Right lobe of liver (tissue), 6 donors: ENCODE results near the gene FAM9A. TPM values are rescaled to one million over a fixed set of nuclear protein-coding genes. Genes with fewer than 3 reads are reported as not detected.
"Not testable (repeated sequence)": the region's sequence is repeated elsewhere in the genome, so short reads cannot be mapped to it uniquely, and the experiment has no call there.

Experiments used
- ATAC-seq, 4 donors: fragments of 200-7000 bp; cut with Tn5 transposase; one replicate each; pipeline ENCODE4 v1.9.1; 2020; ENCODE audit warnings: mild to moderate bottlenecking in 4 of 4, moderate library complexity in 4 of 4
- DNase-seq, 3 donors: peaks; one replicate each; pipeline ENCODE4 v3.0.0-alpha.2; 2020
- H3K27ac ChIP-seq, 3 donors: fragments of 200-600 bp; one replicate each; pipeline ENCODE4 v1.8.0; 2022
- H3K27me3 ChIP-seq, 2 donors: fragments of 200-600 bp; one replicate each; pipeline ENCODE4 v1.8.0; 2022
- H3K36me3 ChIP-seq, 4 donors: fragments of 200-600 bp; sonication (generic) in 1 of 4; one replicate each; pipeline versions ENCODE4 v1.5.1 to v1.8.0; 2017 to 2022; ENCODE audit warnings: control low read depth in 1 of 4
- H3K4me1 ChIP-seq, 4 donors: fragments of 200-600 bp; sonication (generic) in 1 of 4; one replicate each; pipeline versions ENCODE4 v1.5.1 to v1.8.0; 2017 to 2022; ENCODE audit warnings: control low read depth in 1 of 4
- H3K4me3 ChIP-seq, 3 donors: fragments of 200-600 bp; one replicate each; pipeline ENCODE4 v1.8.0; 2022
- H3K9me3 ChIP-seq, 4 donors: fragments of 200-600 bp; sonication (generic) in 1 of 4; one replicate each; pipeline versions ENCODE4 v1.5.1 to v1.8.0; 2017 to 2022; ENCODE audit warnings: control low read depth in 1 of 4
- CTCF ChIP-seq, 4 donors: fragments of 200-600 bp in 3 of 4; fragments of 450-650 bp in 1 of 4; IDR thresholded peaks; one replicate each; pipeline versions ENCODE4 v1.5.1 to v1.8.0; 2016 to 2022; ENCODE audit warnings: antibody characterized with exemption in 4 of 4, mild to moderate bottlenecking in 2 of 4
- POLR2A ChIP-seq: fragments of 450-650 bp; IDR thresholded peaks from one replicate; pipeline ENCODE4 v1.6.1; 2017; ENCODE audit warnings: antibody characterized with exemption, mild to moderate bottlenecking
- WGBS: methylation state at CpG from one replicate; pipeline ENCODE4 v1.1.6; 2018; ENCODE audit warnings: low coverage, low lambda C conversion rate; ENCODE audit not compliant: insufficient coverage; ENCODE audit errors: missing lambda C conversion rate; 5-methylcytosine and 5-hydroxymethylcytosine counted together
- intact Hi-C, 2 donors: fragments of 100-400 bp; cut with DNase I; formaldehyde crosslinking; loops; one replicate each; pipeline versions ENCODE4 v1.11.2 to v1.14.1; 2022
- total RNA-seq, 6 experiments: library from RNA; depleted of rRNA in 2 of 6; stranded (reverse); fragments of >200 nt in 2 of 6; fragmentation: NEBNext Ultra II Directional in 3 of 6; extraction: Animal tissue kit (Norgen Biotek cat#: 25700) in 3 of 6; gene quantifications; one replicate each; pipeline versions ENCODE4 v1.1.0 to v1.2.4, GENCODE V29; 2016 to 2023
- donor health status: DM: no; HTN: yes; CAD: no.
- donor health status: DM: no; HTN: no; CAD: no.
- donor health status: DM: no; HTN: no; CAD: no.
- donor health status: DM: no; HTN: yes; CAD: no.
- donor health status: DM: no; HTN: yes; CAD: no.

FAM9A gene
- total RNA-seq, 6 experiments from 2014 or later, result 0.33 TPM; not detected in 5

- no peak for ATAC-seq
- Histone ChIP-seq H3K36me3 (no peaks in the 10 kb centered on the region), H3K27ac (no peak overlapping the region), H3K27me3 (no peaks in the 10 kb centered on the region), H3K4me1 (no peaks in the 10 kb centered on the region), H3K4me3 (no peak overlapping the region), H3K9me3 (no peaks in the 10 kb centered on the region)
- DNase-seq, result no peak
- WGBS, result 63% methylated on average over 2 of the region's 2 CpGs
- TF ChIP-seq CTCF (IDR thresholded peaks at IDR 0.05) (no peak), POLR2A (no peak)
- intact Hi-C loops, result no loop called here
Measured at GRCh38 chrX:8805046-8805445, 3.9 kb upstream of the FAM9A start.

- no peaks in the 10 kb centered on the region for H3K27me3 ChIP-seq
- intact Hi-C loops, result no loop called here
- H3K4me3 ChIP-seq, result no peak overlapping the region
- no peaks in the 10 kb centered on the region for H3K9me3 ChIP-seq
- H3K4me1 ChIP-seq, result no peaks in the 10 kb centered on the region
- ATAC-seq (no peak), DNase-seq (no peak)
- TF ChIP-seq CTCF (IDR thresholded peaks at IDR 0.05) (no peak), POLR2A (no peak)
- 17% methylated on average over 1 of the region's 3 CpGs for WGBS
- no peaks in the 10 kb centered on the region for H3K36me3 ChIP-seq
- no peak overlapping the region for H3K27ac ChIP-seq
Measured at GRCh38 chrX:8803326-8803725, 2.1 kb upstream of the FAM9A start.

- no CpG with 5 or more reads among the region's 15 CpGs for WGBS
- H3K9me3 ChIP-seq, intact Hi-C loops, H3K4me3 ChIP-seq, H3K36me3 ChIP-seq, DNase-seq, H3K4me1 ChIP-seq, H3K27me3 ChIP-seq, H3K27ac ChIP-seq: not testable (repeated sequence)
- ATAC-seq, result peak in 1 of 4 donors; percentile 36
Measured at GRCh38 chrX:8800351-8800750, 832 bp downstream of the FAM9A start.

GRCh38 chrX:8799281-8799680 is 1.9 kb downstream of the FAM9A start:
- intact Hi-C loops, H3K4me3 ChIP-seq, H3K9me3 ChIP-seq, H3K4me1 ChIP-seq, H3K36me3 ChIP-seq, DNase-seq, H3K27ac ChIP-seq, H3K27me3 ChIP-seq: not testable (repeated sequence)
- WGBS, result no CpG with 5 or more reads among the region's 13 CpGs
- ATAC-seq, result peak in 1 of 4 donors; percentile 34

GRCh38 chrX:8798702-8799101 is 2.5 kb downstream of the FAM9A start:
- H3K4me1 ChIP-seq, H3K27ac ChIP-seq, intact Hi-C loops, H3K27me3 ChIP-seq, DNase-seq, H3K36me3 ChIP-seq, ATAC-seq, H3K4me3 ChIP-seq, H3K9me3 ChIP-seq: not testable (repeated sequence)
- WGBS, result 75% methylated on average over 2 of the region's 16 CpGs

- DNase-seq, intact Hi-C loops, H3K27ac ChIP-seq, H3K4me1 ChIP-seq, H3K4me3 ChIP-seq, H3K27me3 ChIP-seq, H3K36me3 ChIP-seq, ATAC-seq, H3K9me3 ChIP-seq: not testable (repeated sequence)
- 75% methylated on average over 1 of the region's 1 CpG for WGBS
Measured at GRCh38 chrX:8787119-8787518, 14.1 kb downstream of the FAM9A start.

- Histone ChIP-seq H3K27ac (no peak overlapping the region), H3K4me1 (no peaks in the 10 kb centered on the region), H3K27me3 (no peaks in the 10 kb centered on the region), H3K36me3 (no peaks in the 10 kb centered on the region), H3K4me3 (no peak overlapping the region), H3K9me3 (no peaks in the 10 kb centered on the region)
- intact Hi-C loops, result no loop called here
- TF ChIP-seq POLR2A (no peak), CTCF (IDR thresholded peaks at IDR 0.05) (no peak)
- ATAC-seq, result peak in 1 of 4 donors; percentile 28
- WGBS, result 64% methylated on average over 15 of the region's 25 CpGs
- no peak for DNase-seq
Measured at GRCh38 chrX:8784162-8784561, 17.0 kb downstream of the FAM9A start.
